Testis (tissue), 2 donors: ENCODE results near the gene LHX4.

Experiments
- POLR2A ChIP-seq: fragments of 450-650 bp; IDR thresholded peaks from one replicate; pipeline ENCODE4 v1.6.1; 2017; ENCODE audit warnings: antibody characterized with exemption, mild to moderate bottlenecking, moderate library complexity
- TF ChIP-seq, protein P1 (sequence below), 3 experiments: fragments of 450-650 bp in 2 of 3; fragments of 200-600 bp in 1 of 3; sonication (generic) in 1 of 3; IDR thresholded peaks; one replicate each; pipeline ENCODE4 v1.5.1; 2016 to 2019; ENCODE audit warnings: antibody characterized with exemption in 3 of 3, mild to moderate bottlenecking in 2 of 3, moderate library complexity in 1 of 3

DNA sequence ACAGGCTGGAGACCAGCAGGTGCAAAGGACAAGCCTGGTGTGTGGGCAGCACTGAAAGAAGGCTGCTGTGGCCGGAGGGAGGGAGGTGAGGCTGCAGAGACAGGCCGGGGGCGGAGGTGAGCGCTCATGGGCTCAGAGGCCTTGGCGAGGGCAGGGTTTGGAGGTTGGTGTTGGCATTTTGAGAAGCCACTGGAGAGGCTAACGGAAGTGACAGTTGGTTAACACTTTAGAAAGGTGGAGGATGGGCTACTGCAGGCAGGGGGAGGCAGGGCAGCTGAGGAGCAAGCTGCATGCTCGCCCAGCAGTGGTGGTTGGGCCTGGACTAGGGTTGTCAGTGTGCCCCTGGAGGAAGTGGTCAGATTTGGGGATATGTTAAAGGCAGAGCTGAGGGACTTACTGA is 37.9 kb upstream of the LHX4 start:
- TF ChIP-seq, protein P1, sequence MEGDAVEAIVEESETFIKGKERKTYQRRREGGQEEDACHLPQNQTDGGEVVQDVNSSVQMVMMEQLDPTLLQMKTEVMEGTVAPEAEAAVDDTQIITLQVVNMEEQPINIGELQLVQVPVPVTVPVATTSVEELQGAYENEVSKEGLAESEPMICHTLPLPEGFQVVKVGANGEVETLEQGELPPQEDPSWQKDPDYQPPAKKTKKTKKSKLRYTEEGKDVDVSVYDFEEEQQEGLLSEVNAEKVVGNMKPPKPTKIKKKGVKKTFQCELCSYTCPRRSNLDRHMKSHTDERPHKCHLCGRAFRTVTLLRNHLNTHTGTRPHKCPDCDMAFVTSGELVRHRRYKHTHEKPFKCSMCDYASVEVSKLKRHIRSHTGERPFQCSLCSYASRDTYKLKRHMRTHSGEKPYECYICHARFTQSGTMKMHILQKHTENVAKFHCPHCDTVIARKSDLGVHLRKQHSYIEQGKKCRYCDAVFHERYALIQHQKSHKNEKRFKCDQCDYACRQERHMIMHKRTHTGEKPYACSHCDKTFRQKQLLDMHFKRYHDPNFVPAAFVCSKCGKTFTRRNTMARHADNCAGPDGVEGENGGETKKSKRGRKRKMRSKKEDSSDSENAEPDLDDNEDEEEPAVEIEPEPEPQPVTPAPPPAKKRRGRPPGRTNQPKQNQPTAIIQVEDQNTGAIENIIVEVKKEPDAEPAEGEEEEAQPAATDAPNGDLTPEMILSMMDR (IDR thresholded peaks at IDR 0.05), result no peak
- no peak for TF ChIP-seq POLR2A
